Measurements from ENCODE around the gene PRM1.

Gene PRM1, protein sequence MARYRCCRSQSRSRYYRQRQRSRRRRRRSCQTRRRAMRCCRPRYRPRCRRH

GRCh38 chr16:11280616-11281522, at the start of gene PRM1:
Gene PRM1, minus strand, starts transcription at chr16:11281330. Its CDS starts 92 bp downstream, at chr16:11281238.
- DNase-seq = no peak

DNA sequence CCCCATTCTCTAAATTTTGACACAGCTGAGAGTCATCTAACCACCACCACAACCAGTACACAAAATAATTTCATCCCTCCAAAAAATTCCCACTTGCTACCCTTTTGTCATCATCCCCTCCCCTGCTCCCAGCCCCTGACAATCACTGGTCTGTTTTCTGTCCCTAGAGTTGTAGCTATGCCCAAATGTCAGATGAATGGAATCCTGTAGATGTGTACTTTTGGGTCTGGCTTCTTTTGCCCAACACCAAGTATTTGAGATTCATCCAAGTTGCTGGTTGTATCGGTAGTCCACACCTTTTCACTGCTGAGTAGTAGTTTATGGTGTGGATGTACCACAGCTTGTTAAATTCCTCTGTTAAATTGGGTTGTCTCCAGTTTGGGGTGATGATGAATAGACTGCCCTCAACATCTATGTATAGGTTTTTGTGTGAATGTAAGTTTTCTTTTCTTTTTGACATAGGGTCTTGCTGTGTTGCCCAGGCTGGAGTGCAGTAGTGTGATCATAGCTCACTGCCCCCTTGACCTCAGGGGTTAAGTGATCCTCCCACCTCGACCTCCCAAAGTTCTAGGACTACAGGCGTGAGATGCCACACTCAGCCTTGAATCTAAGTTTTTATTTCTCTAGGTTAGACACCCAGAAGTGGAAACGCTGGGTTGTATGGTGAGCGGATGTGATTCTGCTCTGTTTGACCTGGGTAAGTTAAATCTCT, 49.6 kb upstream of the PRM1 start:
- DNase-seq = no peak

DNA sequence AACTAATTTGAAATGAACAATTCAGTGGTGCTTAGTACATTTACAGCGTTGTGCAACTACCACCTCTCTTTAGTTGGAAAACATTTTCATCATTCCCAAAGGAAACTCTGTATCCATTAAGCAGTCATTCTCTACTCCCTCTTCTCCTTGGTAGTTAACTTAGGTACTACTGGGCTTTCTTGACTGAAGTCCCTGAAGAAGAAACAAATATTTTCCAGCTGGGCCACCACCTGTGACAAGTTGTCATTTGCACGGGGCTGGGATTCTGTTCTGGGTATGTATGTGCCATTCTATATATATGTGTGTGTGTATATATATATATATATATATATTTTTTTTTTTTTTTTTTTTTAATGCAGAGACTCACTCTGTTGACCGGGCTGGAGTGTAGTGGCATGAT, 48.8 kb upstream of the PRM1 start:
- no peak for DNase-seq

DNA sequence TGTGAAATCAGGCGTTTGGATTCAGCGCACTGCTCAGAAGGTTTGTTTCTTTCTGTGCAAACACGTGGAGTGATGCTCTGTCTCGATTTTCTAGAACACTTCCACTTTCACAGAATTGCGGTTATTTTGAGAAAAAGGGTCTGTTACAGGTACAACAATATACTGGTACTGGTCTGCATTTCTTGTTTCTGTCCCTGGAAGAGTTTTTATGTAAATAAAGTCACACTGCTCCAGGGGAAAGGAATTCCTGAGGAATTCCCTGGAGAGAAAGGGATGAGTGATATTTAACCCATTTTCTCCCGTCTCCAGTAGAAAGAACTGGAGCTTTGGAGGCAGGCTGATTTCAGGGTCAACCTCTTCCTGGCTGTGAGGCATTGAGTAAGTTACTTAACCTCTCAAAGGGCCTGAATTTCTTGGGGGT, 48.0 kb upstream of the PRM1 start:
- DNase-seq = no peak

DNA sequence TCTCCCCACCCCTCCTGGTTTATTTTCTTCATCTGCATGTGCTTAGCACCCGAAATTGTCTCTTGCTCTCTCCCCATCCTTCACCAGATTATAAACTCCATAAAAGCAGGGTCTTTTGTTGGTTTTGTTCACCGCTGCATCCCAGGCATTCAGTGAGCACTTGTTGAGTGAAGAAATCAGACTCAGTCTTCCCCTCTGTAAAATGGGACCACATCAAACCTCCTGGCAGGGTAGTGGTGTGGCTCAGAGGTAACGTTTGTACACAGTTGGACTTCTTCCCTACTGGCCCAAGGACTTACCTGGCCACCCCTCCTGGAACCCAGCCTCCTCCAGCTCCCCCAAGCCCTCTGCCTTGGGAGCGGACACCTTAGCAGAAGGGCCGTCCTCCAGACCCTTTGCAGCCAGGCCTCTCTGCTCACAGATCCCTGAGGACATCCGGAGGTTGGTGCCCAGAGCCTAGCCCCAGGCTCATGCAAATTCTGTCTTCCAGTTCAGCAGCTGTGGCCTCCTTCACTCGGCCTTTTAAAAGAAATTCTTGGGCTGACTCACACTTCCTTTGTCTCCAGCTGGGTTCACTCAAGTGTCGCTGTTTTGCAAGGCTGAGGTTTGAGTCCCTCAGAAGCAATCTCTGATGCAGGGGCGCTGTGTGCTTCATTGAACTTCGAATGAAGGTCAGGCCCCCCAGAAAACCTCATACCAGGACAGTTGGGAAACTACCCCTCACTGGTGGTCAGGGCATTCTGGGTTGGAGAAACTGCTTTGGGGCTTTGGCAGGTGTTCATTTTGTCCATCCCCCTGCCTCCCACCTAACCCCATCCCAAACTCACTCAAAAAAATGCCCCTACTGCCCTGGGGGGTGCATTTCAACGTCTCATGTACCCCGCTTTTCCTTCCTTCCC, 47.3 kb upstream of the PRM1 start:
- DNase-seq = peak; percentile 57 to 66

- DNase-seq = no peak
These were observed 46.4 kb upstream of the PRM1 start for GRCh38 chr16:11327277-11328171.

DNA sequence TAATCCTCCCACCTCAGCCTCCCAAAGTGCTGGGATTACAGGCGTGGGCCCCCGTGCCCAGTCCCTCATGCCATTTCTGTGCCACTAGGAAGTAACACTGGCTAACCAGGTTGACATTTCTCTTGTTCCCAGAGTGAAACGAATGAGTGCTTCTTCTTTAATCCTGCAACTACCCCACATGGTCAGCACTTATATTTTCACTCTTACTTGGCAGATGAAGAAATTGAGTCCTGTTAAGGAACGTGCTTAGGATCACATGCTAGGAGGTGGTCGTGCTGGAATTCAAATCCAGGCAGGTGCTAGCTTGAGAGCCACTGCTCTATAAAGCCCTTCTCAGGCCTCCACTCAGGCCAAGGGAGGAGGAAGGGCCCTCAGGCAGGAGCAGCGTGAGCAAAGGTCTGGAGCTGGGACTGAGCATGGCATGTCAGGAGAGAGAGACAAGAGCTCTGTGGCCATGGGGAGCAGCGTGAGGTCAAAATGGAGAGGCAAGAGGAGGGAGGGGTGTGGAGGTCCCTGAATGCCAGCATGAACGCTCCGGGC, 45.7 kb upstream of the PRM1 start:
- no peak for DNase-seq

DNA sequence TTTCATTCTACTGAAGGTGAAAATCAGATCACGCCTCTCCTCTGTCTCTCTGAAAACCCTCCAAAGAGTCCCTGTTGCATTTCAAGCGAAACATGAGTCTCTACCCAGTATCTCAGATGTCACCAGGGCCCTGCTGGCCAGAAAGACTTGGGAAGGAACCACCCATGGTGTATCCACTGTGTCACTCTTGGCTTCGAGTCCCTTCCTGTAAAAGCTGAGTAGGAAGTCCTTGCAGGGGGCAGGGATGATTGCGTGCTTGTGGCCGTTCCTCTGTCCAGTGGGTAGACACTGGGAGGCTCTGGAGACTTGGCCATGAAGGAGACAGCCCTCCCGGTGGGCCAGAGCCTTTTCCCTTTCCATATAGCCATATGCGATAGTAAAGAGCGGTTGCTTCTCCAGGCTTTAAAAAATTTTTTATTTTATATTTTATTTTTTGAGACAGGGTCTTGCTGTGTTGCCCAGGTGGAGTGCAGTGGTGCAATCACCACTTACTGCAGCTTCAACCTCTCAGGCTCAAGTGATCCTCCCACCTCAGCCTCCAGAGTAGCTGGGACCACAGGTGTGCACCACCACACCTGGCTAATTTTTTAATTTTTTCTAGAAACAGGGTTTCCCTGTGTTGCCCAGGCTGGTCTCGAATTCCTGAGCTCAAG, 45.1 kb upstream of the PRM1 start:
- DNase-seq = no peak

DNA sequence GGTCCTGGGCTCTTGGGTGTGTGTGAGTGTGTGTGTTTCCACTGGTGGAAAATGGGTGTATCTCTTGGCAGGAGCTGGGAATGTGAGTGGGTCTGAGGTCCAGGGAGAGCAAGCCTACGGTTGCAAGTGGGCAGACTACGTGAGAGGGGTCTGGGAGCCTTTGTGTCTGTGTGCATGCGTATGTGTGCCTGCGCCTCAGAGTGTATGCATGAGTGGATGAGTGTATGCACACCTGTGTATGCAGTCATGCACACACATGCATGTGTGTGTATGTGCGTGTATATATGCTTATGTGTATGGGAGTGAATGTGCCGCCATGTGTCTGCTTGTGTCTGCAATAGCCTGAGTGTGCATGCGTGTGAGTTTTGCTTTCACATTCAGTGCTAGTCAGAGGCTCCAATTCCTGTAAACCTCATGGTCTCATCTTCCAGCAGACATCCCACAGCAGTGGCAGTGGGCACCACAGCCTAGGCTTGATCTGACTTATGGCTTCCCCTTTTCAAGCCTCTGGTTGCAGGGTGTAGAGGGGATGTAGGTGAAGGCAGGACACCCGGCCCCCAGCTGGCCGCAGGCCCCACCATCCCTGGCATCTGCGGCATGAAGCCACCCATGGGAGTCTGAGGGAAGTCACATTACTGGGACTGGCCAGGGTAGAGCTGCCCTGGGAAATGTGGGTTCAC, 44.4 kb upstream of the PRM1 start:
- DNase-seq = peak; percentile 54 to 61

DNA sequence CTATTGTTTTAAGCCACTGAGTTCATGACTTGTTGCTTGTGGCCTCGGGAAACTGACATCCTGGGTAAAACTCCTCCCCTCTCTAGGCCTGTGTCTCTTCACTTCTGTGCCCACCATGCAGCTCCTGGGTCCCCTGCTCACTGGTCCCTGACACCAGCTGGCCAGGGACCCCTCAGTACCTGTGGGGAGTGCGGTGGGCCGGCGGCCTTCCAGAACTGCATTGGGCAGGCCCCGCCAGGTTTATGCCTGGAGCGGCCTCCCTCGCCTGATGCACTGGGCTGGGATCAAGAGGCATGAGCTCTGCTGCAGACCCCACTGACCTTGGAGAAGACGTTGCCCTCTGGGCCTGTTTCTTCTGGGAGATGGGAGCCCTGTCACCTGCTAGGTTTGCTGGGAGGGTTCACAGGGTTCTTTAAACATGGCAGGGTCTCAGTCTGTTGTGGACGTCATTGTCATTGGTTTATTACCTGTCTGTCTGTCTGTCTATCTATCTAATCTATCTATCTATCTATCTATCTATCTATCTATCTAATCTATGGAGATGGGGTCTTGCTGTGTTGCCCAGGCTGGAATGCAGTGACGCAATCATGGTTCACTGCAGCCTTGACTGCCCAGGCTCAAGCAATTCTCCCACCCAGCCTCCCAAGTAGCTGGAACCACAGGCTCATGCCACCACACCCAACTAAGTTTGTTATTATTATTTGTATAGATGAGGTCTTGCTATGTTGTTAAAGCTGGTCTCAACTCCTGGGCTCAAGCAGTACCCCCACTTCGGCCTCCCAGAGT, 42.6 kb upstream of the PRM1 start:
- no peak for DNase-seq

DNA sequence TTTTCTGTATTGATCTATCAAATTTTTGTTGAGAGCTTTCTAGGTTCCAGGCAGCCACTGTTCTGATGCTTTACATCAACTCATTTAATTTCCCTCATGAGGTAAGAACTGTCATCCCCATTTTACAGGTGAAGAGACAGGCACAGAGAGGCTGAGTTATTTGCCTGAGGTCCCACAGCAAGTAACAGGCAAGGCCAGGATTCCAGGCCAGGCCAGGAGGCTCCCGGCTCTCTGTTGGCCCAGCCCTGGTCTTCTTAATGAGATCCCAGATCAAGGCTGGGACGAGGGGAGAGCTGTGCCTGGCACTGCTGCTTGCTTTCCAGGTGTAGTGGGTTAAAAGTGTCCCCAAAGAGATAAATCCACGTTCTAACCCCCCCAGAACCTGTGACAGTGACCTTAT, 41.7 kb upstream of the PRM1 start:
- no peak for DNase-seq

DNA sequence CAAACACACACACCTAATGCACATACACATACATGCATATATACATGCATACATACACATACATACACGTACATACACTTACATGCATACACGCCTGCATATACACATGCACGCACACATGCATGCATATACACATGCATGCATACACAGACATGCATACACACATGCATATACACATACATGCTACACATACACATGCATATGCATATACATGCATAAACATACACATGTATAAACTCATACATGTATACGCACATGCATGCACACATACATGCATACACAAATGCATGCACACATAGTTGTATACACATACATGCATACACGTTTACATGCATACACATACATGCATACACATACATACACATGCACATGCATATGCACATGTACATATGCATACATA, 40.5 kb upstream of the PRM1 start:
- DNase-seq = no peak

DNA sequence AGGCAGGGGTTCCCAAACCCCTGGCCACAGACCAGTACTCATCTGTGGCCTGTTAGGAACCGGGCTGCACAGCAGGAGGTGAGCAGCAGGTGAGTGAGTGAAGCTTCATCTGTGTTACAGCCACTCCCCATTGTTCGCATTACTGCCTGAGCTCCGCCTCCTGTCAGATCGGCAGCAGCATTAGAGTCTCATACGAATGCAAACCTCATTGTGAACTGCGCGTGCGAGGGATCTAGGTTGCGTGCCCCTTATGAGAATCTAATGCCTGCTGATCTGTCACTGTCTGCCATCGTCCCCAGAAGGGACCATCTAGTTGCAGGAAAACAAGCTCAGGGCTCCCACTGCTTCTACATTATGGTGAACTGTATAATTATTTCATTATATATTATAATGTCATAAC, 39.0 kb upstream of the PRM1 start:
- DNase-seq = no peak

DNA sequence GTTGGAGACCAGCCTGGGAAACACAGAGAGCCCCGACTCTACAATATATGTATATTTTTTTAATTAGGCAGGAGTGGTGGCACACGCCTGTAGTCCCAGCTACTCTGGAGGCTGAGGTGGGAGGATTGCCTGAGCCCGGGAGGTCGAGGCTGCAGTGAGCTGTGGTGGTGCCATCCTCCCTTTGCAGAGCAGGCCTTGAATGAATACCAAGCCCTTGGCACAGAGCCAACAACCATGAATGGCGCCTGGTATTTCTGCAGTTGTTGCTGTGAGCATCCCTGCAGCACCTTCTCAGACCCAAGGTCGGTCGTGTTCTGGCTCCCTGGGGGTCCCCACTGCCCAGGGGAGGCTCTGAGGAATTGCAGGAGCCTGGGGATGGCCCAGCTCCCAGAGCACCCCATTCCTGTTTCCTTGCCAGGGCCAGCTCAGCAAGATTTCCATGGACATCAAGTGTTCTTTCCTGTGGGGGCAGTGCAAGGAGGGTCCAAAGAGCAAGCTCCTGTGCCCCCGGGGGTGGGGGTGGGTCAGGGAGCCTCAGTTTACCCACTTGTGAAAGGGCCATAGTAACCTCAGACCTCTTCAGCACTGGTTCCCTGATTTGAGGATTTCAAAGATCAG, 38.5 kb upstream of the PRM1 start:
- DNase-seq = no peak

GRCh38 chr16:11318817-11319216, 37.7 kb upstream of the PRM1 start:
- DNase-seq = no peak

DNA sequence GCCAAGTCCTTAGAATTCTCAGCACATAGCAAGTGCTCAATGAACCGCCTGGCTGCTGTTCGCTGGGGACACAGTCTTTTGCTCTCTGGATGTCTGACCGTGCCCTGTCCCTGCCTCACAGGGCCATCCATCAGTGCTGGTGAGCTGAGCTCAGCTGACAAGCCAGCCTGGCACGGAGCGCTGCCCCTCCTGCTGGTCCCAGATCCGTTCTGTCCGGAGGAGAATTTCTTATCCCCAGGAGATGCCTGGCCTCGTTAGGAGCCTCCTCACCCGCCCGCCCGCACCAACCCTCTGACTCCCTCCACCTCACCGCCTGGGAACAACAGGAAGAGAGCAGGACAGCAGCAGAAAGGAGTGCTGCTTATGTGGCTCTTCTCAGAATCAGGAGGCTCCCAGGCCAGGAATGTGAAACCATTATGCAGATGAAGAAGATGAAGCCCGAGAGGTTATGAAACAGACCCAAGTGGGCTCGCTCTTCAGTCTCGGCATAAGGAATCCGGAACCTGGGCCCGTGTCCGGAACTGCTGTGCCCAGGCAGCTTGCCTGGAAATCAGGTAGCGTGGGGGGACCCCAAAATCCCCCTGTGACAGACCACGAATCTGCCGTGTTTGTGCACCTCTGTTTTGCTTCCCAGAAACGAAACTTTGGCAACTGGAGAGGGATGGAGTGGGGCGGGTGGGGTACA, 35.3 kb upstream of the PRM1 start:
- DNase-seq = no peak

DNA sequence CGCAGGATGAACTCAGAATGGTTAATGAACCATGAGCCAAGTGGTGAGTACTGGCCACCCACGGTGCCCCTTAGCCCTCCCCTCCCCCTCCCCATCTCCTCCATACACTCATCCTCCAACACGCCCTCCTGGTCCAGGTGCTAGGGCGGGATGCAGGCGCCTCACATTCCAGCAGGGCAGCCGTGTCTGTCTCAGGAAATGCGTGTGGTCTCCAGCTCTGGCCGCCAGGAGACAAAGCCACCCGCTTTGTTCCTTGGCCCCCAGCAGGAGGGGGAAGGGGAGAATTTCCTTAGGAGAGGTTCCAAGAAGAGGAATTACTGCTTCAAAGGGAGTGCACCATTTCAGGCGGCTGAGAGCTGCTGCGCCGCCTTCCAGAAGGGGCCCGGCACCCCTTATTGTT, 34.4 kb upstream of the PRM1 start:
- DNase-seq = no peak

GRCh38 chr16:11314309-11314894, 33.3 kb upstream of the PRM1 start:
- no peak for DNase-seq

Data from activated T-cell treated with anti-CD3 and anti-CD28 coated beads, Interleukin-2, amount 50 U/mL, for 48 hours (primary cell).